Activated CD8-positive, alpha-beta memory T cell treated with anti-CD3 and anti-CD28 coated beads for 48 hours (primary cell): ENCODE results near the gene LMNB1.

Experiments used
- DNase-seq, 3 experiments: peaks; one replicate each; pipeline ENCODE4 v3.0.0-alpha.2; 2020; ENCODE audit warnings: low read depth in 2 of 3, low spot score in 2 of 3

LMNB1 gene

DNA sequence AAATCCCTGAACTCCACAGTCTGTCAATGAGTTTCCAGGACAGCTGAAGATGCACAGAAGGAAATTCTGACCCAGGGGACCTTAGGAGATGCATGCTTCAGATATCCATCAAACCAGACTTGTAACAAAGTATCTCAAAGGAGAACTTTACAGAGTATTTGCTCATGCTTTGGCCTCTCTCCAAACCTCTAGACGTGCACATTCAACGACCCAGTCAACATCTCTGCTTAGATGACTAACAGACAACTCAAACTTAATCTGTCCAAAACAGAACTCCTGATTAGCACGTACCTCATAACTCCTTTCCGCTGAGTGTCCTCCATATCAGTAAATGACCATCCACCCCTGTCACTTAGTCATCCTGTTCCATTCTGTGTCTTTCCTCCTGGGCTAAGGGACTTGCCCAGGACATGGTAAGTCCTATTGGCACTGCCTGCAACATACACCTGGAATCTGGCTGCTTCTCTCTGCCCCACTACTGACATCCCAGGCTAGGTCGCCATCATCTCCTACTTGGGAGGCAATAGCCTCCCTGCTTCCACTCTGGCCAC is 107.4 kb downstream of the LMNB1 start:
- DNase-seq: no peak
